Measurements from ENCODE around the gene SPATA2L.

SPATA2L gene

GRCh38 chr16:89656435-89657121, 44.9 kb downstream of the SPATA2L start:
- DNase-seq (ENCODE audit: low read depth in 2 of 2), result no peak

DNA sequence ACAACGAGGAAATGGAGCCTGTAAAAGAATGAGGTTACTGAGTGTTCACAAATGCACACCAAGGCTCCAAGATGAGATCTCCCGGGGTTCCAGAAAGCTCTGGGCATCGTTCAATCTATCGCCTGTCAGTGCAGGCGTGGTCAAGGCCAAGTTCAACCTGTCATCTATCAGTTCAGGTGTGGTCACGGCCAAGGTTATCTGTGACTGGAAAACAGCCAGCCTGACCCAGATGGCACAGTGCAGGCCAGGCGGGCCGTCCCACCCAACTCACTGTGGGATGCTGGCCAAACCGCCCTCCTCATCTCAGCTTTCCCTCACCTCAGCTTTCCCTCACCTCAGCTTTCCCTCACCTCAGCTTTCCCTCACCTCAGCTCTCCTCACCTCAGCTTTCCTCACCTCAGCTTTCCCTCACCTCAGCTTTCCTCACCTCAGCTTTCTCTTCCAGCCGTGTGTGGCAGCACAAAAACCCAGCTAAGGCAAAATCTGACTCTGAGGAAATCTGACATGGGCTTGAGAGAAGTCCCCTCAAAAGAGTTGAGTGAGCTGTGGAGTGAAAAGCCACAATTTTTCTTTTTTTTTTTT, 46.4 kb downstream of the SPATA2L start:
- DNase-seq (ENCODE audit: low read depth in 2 of 2), result no peak

DNA sequence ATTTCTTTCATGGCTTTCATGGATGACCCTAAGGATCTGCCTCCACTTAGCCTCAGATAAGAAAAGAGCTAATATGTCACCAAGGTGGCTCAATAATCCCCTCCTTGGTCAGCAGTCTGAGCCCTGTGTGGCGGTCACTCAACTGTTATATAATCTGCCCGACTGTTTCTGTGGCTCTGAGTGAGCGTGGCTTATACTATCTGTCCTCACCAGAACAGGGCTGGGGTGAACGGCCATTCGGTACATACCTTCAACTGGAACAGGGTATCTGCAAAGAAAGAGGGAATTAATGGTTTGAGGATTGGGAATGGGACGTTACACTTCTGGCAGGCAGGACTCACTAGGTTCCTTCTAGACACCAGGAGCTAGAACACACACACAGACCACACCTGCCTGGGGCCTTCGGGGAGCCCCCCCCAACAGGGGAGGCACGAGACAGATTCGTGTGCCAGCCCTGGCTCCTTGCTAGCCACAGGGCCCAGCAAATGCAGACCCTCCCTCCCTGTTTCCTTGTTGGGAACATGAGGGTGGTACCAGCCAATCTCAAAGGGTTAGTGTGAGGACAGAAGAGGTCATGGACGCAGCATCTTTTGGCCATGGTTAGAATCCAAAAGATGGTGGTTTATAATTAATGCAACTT, 47.7 kb downstream of the SPATA2L start:
- no peak for DNase-seq (ENCODE audit: low read depth in 2 of 2)

- no peak for DNase-seq (ENCODE audit: low read depth in 2 of 2)
Measured at GRCh38 chr16:89651584-89651983, 49.9 kb downstream of the SPATA2L start.

- no peak for DNase-seq (ENCODE audit: low read depth in 2 of 2)
Measured at GRCh38 chr16:89646906-89647305, 54.6 kb downstream of the SPATA2L start.

All from fibroblast of skin of left biceps (primary cell).